Measurements from ENCODE around the gene NTM.

Gene NTM

DNA sequence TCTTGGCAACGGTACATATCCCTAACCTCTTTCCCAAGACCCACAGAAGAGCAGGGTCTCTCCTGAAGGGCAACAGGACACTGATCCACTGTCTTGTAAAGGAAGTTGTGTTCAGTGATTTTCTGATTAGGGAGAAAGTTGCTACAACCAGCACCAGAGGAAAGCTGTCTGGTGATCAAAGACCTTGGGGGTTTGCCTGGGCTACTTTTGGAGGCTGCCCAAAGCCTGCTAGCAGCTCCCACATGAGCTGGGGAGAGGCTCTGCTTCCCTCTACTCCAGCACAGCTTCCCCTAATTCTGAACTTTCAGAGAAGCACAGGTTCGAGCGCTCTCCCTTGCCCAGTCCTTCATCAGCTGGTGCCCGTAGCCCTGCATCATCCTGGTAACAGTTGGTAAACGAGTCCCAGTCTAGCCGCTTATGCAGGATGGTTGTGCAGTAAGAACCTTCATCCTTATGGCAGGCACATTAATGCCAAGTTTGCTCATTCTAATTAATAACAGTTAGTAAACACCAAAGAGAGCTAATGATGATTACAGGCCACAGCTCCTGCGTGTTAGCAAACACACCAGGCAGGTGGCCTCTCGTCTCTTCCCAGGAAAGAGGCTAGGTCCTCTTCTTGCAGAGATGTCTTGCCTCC, 173.1 kb downstream of the NTM start:
- no peak for DNase-seq (ENCODE audit: low read depth in 2 of 2, low spot score in 1 of 2)

DNA sequence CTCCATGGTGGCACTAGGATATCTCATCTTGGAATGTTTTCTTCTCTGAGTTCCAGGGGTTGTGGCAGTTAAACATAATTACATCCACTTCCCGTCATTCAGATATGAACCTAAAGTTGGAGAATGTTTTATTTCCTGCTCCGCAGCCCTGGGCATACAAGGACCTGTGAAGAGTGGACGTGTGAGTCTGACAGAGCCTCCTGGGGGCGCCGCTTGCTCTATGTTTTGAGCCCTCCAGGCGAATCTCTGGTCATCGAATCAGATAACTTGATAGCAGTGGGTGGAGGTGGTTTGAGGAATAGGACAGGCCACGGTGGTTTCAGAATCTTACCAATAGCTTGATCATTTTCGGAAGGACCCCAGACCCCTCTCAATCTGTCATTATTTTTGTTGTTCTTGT, 174.2 kb downstream of the NTM start:
- no peak for DNase-seq (ENCODE audit: low read depth in 2 of 2, low spot score in 1 of 2)

GRCh38 chr11:131546218-131546895, 175.9 kb downstream of the NTM start:
- no peak for DNase-seq (ENCODE audit: low read depth in 2 of 2, low spot score in 1 of 2)

- DNase-seq (ENCODE audit: low read depth in 2 of 2, low spot score in 1 of 2) = no peak
These were observed 178.7 kb downstream of the NTM start for GRCh38 chr11:131549099-131549498.

DNA sequence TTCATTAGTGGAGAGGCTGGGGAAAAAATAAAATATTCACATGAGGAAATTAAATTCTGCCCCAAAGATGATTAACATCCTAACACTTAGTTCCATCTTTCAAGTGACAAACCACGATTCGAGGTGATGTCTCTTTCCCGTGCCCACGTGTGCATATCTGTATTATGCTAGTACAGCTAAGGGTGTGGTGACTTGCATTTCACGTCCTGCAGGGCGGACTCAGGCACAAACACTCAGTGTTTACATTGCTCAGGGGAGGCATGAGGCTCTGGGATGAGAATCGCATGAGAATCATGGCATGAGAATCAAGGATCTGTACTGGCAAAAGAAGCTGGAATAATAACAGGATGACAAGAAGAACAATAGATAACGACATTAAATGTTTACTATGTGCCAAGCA, 179.4 kb downstream of the NTM start:
- DNase-seq (ENCODE audit: low read depth in 2 of 2, low spot score in 1 of 2) = no peak

GRCh38 chr11:131560287-131560686, 189.9 kb downstream of the NTM start:
- no peak for DNase-seq (ENCODE audit: low read depth in 2 of 2, low spot score in 1 of 2)

DNA sequence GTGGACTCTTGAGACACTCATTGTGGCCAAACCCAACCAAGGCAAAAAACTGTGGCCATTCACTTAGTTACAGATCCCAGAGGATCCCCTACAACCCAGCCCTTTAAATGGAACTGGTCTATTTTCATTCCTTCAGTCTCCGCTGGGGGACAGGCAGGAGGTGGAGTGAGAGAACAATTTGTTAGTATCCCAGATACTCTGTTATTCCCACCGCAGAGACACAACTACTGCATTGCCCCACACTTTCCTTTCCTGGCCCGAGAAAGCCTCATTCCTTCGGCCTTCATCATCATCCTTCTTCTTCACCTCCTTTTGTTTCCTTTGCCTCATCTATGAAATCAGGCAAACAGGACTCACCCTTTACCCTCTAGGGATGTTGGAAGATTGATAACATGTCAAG, 191.1 kb downstream of the NTM start:
- no peak for DNase-seq (ENCODE audit: low read depth in 2 of 2, low spot score in 1 of 2)

DNA sequence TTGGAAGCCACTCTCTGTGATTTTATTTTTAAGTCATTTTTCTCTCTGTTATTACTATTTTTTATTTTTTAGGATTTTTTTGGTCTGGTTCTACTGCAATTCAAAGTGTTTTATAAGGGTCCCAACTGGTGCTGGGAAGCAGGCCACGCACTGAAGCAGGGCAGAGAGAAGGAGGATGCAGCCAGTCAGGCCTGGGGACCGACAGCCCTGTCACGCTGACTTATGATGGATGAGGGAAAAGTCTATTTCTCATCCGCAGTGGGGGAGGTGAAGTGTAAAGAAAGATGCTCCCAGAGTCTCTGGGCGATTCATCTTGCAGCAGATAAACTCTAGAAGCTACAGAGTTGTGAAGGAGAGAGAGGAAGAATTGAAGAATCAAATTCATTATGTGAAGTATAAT, 191.6 kb downstream of the NTM start:
- DNase-seq (ENCODE audit: low read depth in 2 of 2, low spot score in 1 of 2) = no peak

DNA sequence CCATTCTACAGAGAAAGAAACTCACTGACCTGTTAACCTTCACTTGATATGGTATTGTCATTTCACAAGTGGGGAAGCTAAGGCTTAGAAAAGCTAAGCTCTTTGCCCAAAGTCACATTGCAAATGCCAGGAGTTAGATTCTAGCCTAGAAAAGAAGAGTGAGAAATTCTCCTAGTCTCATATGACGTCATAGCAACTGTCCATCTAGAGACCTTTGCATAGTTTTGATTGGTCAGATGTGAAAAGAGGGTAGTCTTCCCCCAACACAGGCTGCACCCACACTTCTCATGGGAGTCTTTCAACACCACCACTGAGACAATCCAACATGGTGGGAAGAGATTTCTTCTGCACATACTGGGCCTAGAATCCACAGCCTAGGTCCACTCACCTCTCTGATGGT, 197.9 kb downstream of the NTM start:
- DNase-seq (ENCODE audit: low read depth in 2 of 2, low spot score in 1 of 2) = no peak

- no peak for DNase-seq (ENCODE audit: low read depth in 2 of 2, low spot score in 1 of 2)
These were observed 201.2 kb downstream of the NTM start for GRCh38 chr11:131571571-131571970.

DNA sequence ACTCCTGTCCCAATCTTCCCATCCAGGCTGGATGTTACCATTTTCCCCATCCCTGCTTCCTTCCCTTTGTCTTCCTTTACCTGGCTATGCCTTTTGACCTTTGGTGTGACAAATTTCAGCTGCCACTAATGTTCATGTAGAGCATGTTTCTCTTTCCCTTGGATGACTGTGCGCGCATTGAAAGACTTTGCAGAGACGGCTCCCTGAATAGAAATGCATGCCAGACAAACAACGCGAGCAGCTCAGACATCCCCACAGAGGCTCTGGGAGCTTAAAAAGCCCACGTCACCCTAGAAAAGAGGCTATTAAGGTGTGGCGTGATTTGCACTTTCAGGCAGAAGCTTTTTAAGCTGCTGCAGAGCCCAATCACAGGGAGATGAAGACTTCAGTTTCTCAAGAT, 202.0 kb downstream of the NTM start:
- DNase-seq (ENCODE audit: low read depth in 2 of 2, low spot score in 1 of 2) = no peak

GRCh38 chr11:131579932-131580387, 209.5 kb downstream of the NTM start:
- no peak for DNase-seq (ENCODE audit: low read depth in 2 of 2, low spot score in 1 of 2)

GRCh38 chr11:131580476-131580875, 210.1 kb downstream of the NTM start:
- DNase-seq (ENCODE audit: low read depth in 2 of 2, low spot score in 1 of 2) = no peak

DNA sequence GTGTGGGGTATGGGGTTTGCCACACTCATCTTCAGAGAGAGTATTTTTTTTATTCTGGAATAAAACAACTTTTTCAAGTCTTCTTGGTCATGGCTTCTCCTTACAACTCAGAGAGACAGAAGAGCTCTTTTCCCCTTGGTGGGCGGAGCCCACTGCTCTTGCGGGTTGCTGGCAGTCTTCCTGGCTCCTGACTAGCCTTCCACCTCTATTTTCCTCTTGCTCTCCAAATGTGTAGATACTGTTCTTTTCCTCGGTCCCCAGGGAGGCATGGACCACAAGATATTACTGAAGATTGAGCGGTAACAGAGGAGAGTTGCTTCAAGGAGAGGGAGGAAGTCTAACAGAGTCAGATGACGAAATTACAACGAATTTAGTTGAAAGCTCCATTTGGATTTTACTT, 210.6 kb downstream of the NTM start:
- DNase-seq (ENCODE audit: low read depth in 2 of 2, low spot score in 1 of 2) = no peak

GRCh38 chr11:131582021-131582525, 211.7 kb downstream of the NTM start:
- DNase-seq (ENCODE audit: low read depth in 2 of 2, low spot score in 1 of 2) = no peak

DNA sequence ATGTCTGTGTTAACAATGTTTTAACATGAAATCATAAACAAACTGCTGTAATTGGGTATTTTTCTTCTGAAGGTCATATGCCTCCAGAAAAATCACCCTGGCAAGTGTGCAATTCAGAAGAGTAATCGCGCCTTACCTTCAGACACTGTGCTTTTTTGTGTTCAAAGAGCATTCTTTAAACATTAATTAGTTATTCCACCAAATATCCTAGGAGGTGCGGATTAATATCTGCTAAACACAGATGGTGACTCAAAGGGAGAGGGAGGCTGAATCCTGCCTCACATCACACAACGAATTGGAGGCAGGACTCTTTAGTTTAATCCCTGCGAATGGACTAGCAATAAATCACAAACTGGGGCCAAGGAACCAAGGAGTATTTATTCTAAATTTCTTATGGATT, 213.0 kb downstream of the NTM start:
- DNase-seq (ENCODE audit: low read depth in 2 of 2, low spot score in 1 of 2) = no peak

DNA sequence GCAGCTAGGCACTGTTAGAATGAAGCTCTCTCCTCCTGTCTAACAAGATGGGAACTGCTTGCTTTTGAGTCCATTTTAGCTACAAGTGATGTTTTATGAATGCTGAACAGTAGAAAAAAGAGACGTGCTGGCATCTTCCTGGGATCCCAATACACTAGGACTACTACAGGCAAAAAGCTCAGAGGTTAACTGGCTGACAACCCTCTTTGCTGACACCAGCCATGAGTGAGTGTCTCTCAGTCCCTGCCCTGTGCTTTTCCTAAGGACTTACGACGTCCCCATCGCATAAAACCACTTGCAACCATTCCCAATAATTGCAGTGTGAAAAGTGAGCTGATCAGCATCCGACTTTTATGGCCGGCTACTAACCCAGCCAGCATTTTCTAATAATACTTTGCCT, 213.5 kb downstream of the NTM start:
- no peak for DNase-seq (ENCODE audit: low read depth in 2 of 2, low spot score in 1 of 2)

DNA sequence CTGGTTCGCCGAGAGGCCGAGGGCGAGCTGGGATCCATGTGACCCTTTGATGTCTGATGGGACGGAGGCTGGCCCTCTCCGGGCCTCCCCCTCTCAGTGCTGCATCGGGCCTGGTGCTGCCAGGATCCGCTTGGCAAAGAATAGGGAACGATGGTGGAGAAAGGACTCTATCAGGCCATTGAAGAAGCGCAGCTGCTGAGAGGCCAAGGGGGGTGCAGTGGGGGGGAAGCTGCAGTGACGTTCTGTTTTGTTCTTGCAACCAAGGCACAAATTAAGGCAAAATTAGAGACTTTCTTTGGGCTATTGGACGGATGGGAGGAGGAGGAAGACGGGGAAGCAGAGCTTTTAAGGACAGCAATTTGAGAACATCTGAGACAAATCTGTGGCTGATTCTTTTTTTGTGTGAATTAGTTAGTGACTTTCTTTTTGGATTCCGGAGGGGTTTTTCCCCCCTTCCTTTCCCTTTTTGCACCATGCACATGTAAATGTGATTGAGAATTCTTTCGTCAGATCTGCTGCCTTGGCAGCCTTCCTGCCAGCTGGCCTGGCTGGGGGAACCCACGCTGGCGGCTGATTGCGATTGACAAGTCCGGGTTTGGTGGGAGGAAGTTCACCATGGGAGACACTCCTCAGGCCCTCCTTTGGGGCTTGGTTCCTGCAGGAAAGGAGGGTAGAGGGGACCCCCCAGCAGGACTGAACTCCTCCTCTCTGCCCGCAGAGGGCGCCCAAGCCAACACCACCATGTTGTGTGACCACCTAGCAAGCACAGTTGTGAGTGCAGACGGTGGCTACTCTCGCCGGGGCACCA, 214.6 kb downstream of the NTM start:
- no peak for DNase-seq (ENCODE audit: low read depth in 2 of 2, low spot score in 1 of 2)

GRCh38 chr11:131588057-131588456, 217.6 kb downstream of the NTM start:
- DNase-seq (ENCODE audit: low read depth in 2 of 2, low spot score in 1 of 2) = no peak

- DNase-seq (ENCODE audit: low read depth in 2 of 2, low spot score in 1 of 2) = no peak
These were observed 220.6 kb downstream of the NTM start for GRCh38 chr11:131591051-131591461.

DNA sequence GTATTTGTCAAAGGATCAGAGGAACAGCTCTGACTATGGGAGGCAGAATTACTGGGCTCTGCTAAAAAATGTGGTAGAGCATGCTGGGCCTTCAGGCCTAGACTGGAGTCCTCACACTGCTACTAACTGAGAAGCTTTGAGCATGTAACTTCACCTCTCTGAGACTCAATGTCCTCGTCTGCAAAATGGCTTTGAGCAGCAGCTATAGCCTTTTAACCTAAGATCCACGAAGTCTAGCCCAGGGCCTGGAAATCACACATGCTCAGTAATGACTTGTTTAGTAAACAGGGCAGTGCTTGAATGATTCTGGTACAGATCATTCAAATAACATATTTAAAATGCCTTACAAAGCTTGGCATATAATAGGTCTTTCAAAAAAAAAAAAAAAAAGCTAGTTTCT, 221.7 kb downstream of the NTM start:
- no peak for DNase-seq (ENCODE audit: low read depth in 2 of 2, low spot score in 1 of 2)

- DNase-seq (ENCODE audit: low read depth in 2 of 2, low spot score in 1 of 2) = no peak
These were observed 222.3 kb downstream of the NTM start for GRCh38 chr11:131592734-131593133.
